ENCODE results near the gene PRAME.
"Not testable (repeated sequence)": the region's sequence is repeated elsewhere in the genome, so short reads cannot be mapped to it uniquely, and the experiment has no call there.

Gene PRAME

GRCh38 chr22:22548317-22548716 lies 10.7 kb downstream of the PRAME start:
- no peak for DNase-seq

GRCh38 chr22:22547692-22548300 lies 11.3 kb downstream of the PRAME start:
- DNase-seq, result peak; percentile 40

- no peak for DNase-seq
Measured at GRCh38 chr22:22547226-22547625, 11.8 kb downstream of the PRAME start.

- DNase-seq, result peak; percentile 89
Measured at GRCh38 chr22:22546490-22546889, 12.6 kb downstream of the PRAME start.

- no peak for DNase-seq
Measured at GRCh38 chr22:22545084-22545483, 14.0 kb downstream of the PRAME start.

GRCh38 chr22:22538226-22538989 lies 20.7 kb downstream of the PRAME start:
- no peak for DNase-seq

GRCh38 chr22:22536916-22537315 lies 22.1 kb downstream of the PRAME start:
- DNase-seq, result no peak

GRCh38 chr22:22536515-22536914 lies 22.6 kb downstream of the PRAME start:
- no peak for DNase-seq

GRCh38 chr22:22535662-22536061 lies 23.4 kb downstream of the PRAME start:
- no peak for DNase-seq

- DNase-seq, result no peak
Measured at GRCh38 chr22:22534604-22535415, 24.3 kb downstream of the PRAME start.

- DNase-seq, result no peak
Measured at GRCh38 chr22:22533863-22534262, 25.2 kb downstream of the PRAME start.

GRCh38 chr22:22533417-22533816 lies 25.6 kb downstream of the PRAME start:
- DNase-seq, result no peak

- not testable (repeated sequence) for DNase-seq
Measured at GRCh38 chr22:22532547-22533071, 26.5 kb downstream of the PRAME start.

- no peak for DNase-seq
Measured at GRCh38 chr22:22531770-22532546, 27.1 kb downstream of the PRAME start.

- no peak for DNase-seq
Measured at GRCh38 chr22:22528780-22529179, 30.3 kb downstream of the PRAME start.

- DNase-seq, result no peak
Measured at GRCh38 chr22:22527312-22527711, 31.8 kb downstream of the PRAME start.

GRCh38 chr22:22526125-22526912 lies 32.7 kb downstream of the PRAME start:
- no peak for DNase-seq

GRCh38 chr22:22523494-22523893 lies 35.6 kb downstream of the PRAME start:
- no peak for DNase-seq

- no peak for DNase-seq
Measured at GRCh38 chr22:22521631-22522030, 37.4 kb downstream of the PRAME start.

- no peak for DNase-seq
Measured at GRCh38 chr22:22520667-22521602, 38.1 kb downstream of the PRAME start.
